GM18951 (cell line): ENCODE results near the gene RTN4RL2.

Source experiments
- POLR2A ChIP-seq: IDR thresholded peaks from 4 replicates; pipeline ENCODE4 v1.6.1; 2011; ENCODE audit warnings: mild to moderate bottlenecking; ENCODE audit not compliant: insufficient read length, insufficient read depth; ENCODE audit errors: extremely low read depth
- in situ Hi-C: fragments of 300-500 bp; cut with MboI; formaldehyde crosslinking; loops from one replicate; pipeline ENCODE4 v1.12.0; 2022; ENCODE audit warnings: low sequenced_read_pairs, mixed read lengths, inconsistent platforms; ENCODE audit not compliant: unreplicated experiment

The RTN4RL2 gene

DNA sequence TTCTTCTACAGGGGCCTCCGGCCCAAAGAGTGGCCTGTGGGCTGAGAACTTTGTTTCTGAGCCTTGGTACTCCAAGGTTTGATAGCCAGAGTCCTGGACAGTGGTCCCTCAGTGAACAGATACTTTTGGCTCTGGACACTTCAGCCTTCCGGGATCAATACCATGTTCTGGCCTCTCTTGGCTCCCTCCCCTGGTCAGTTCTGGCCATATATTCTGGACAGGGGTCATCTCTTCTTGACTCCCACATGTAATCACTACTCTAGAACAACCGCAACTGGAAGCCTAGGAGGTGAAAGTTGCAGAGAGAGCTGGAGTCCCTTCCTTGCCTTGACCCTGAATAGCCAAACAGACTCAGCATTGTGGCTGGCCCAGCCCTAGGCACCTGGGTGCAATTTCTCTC, 2.3 kb downstream of the RTN4RL2 start:
- in situ Hi-C loops, result no loop called here
- no peak for TF ChIP-seq POLR2A

- in situ Hi-C loops, result no loop called here
- no peak for TF ChIP-seq POLR2A
These were observed 3.6 kb downstream of the RTN4RL2 start for GRCh38 chr11:57463671-57464538.

DNA sequence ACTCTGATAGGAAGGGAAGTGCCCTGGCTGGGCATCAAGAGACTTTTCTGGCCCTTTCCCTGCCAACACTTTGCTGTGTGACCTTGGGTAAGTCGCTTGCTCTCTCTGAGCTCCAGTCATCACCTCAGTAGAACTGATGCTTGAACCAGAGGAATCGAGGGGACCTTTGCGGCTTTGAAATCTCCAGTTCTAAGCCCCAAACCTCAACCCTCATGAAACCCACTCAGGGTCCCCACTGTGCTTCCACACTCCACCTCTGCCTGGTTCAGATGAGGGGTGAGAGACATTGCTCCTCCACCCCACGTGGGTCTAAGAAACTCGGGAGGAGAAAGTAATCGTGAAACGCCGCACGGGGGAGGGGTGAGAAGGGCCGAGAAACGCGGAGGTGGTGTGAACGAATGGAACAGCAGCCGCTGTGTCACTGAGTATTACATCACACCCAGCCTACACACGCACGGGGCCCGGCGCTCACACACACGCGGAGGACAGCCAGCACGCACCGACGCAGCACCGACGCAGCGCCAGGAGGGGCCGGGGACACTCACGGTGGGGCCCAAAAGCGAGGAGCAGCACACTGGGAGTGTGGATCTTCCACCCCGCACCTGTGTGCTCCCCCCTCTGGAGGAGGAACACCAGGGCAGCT, 4.3 kb downstream of the RTN4RL2 start:
- in situ Hi-C loops, result no loop called here
- no peak for TF ChIP-seq POLR2A

GRCh38 chr11:57466680-57467079, 6.4 kb downstream of the RTN4RL2 start:
- in situ Hi-C loops, result no loop called here
- no peak for TF ChIP-seq POLR2A

DNA sequence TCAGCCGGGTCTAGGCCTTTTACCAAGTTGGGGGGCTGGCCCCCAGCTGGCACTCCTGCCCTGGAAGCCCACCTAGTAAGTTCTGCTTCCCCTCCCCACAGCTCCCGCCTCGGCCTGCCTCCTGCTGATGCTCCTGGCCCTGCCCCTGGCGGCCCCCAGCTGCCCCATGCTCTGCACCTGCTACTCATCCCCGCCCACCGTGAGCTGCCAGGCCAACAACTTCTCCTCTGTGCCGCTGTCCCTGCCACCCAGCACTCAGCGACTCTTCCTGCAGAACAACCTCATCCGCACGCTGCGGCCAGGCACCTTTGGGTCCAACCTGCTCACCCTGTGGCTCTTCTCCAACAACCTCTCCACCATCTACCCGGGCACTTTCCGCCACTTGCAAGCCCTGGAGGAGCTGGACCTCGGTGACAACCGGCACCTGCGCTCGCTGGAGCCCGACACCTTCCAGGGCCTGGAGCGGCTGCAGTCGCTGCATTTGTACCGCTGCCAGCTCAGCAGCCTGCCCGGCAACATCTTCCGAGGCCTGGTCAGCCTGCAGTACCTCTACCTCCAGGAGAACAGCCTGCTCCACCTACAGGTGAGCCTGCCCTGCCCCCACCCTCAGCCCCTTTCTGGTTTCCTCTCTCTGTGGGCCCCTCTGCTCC, 7.3 kb downstream of the RTN4RL2 start:
- in situ Hi-C loops, result no loop called here
- no peak for TF ChIP-seq POLR2A

DNA sequence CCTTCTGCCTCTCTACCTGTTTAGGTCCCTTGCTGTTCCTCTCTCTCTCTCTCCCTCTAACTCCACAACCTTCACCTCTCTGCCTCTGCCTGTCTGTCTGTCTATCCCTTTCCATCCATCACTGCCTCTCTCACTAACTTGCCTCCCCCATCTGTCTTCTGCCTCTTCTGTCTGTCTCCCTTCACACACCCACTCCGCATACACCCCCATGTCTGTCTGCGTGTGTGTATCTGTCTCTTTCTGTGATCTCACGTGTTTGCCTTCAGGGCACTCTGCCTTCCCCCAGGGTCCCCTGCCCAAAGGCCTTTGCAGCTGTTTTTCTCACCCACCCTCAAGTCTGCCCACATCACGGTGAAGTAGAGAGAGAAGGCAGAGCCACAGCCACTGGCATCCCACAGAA, 7.9 kb downstream of the RTN4RL2 start:
- in situ Hi-C loops, result no loop called here
- no peak for TF ChIP-seq POLR2A

GRCh38 chr11:57469268-57469667, 8.9 kb downstream of the RTN4RL2 start:
- in situ Hi-C loops, result no loop called here
- no peak for TF ChIP-seq POLR2A

DNA sequence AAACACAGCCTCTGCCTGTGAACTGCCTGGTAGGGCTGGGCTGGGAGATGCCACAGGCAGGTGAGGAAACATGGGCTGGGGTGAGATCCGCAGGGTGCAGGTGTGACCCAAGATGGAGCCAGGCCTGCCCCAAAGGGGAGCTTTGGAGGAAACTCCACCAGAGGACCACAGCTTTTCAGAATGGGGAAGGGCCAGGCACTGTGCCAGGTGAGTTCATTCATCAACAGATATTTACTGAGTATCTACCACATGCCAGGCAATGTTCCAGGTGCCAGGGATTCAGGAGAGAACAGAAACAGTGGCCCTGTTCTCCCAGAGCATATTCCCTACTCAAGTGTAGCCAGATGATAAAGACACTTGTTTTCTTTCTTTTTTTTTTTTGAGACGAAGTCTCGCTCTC, 11.2 kb downstream of the RTN4RL2 start:
- in situ Hi-C loops, result no loop called here
- TF ChIP-seq POLR2A, result no peak

DNA sequence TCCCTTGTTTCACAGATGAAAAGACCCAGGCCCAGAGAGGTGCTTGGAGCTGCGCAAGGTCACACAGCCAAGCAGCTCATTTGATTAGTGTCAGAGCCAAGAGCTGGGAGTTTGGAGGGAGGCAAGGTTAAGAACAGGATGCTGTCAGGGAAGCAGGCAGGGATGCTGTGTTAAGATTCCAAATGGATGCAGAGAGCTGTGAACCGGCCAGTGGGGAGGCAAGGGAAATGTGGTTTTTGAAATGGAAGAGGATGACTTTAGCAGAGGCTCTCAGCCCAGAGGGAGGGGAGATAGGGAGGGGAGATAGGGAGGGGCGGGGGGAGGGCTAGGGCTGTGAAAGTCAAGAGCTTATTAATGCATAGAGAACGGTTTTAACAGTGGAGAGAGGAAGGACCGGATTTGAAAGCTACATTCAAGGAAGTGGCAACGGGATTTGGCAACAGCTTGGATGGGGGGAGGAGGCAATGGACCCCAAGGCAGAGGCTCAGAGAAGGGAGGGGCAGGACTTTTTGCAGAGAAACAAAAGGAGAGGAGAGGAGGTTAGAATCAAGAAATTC, 13.0 kb downstream of the RTN4RL2 start:
- in situ Hi-C loops, result no loop called here
- no peak for TF ChIP-seq POLR2A

GRCh38 chr11:57474017-57474802, 13.9 kb downstream of the RTN4RL2 start:
- TF ChIP-seq POLR2A, result peak; percentile 25

DNA sequence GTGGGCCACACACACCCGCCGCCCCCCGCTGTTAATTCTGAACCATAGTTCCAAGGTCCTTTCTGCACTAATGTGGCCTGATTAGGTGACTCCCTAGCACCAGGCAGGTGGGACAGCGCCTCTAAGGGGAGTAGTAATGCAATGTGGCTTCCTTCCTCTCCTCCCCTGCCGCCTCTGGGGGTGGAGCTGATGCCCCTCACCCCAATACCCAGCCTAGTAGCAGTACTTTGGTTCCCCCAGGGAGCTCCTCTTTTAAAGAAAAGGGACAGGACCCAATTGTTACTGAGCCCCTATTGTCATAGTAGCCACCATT, 14.4 kb downstream of the RTN4RL2 start:
- in situ Hi-C loops, result no loop called here
- TF ChIP-seq POLR2A, result no peak

More at GRCh38 chr11:57474017-57474802, 13.9 kb downstream of the RTN4RL2 start:
- in situ Hi-C loops, result no loop called here

DNA sequence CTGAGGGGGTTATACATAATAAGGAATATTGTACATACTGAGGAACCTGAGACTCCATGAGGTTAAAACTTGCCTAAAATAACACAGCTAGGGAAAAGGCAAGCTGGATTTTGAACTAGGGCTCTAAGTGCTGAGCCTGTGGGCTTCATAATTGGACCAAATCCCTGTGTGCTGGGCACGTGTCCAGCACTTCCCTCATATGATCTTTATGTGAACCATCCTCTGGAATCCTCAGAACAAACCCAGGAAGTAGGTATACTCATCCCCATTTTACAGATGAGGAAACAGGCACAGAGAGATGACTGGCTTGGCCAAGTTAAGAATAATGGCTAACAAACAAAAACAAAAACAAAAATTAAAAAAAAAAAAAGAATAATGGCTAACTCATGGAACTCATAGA, 14.9 kb downstream of the RTN4RL2 start:
- TF ChIP-seq POLR2A, result no peak
- in situ Hi-C loops, result no loop called here

- TF ChIP-seq POLR2A, result no peak
- in situ Hi-C loops, result no loop called here
These were observed 15.3 kb downstream of the RTN4RL2 start for GRCh38 chr11:57475671-57476046.

GRCh38 chr11:57476047-57476756, 15.9 kb downstream of the RTN4RL2 start:
- TF ChIP-seq POLR2A, result no peak
- in situ Hi-C loops, result no loop called here
